GM23338 (cell line): ENCODE measurements around the gene CDC42SE1. TPM values are rescaled to one million over a fixed set of nuclear protein-coding genes. Genes with fewer than 3 reads are reported as not detected.

Experiments used
- ATAC-seq: fragments of 200-7000 bp; cut with Tn5 transposase; 3 replicates; pipeline ENCODE4 v1.9.1; 2020
- DNase-seq: peaks from one replicate; pipeline ENCODE4 v3.0.0-alpha.2; 2015; ENCODE audit warnings: low spot score
- H2AFZ ChIP-seq: fragments of 200-600 bp; sonication (generic); 2 replicates; pipeline ENCODE4 v1.8.0; 2016; ENCODE audit warnings: antibody characterized with exemption, mild to moderate bottlenecking, moderate library complexity
- H3F3A ChIP-seq: fragments of 200-600 bp; sonication (generic); replicated peaks from 2 replicates; pipeline ENCODE4 v1.8.0; 2017; ENCODE audit warnings: antibody characterized with exemption, mixed run types, low read depth
- H3K27ac ChIP-seq: fragments of 200-600 bp; sonication (generic); 2 replicates; pipeline ENCODE4 v1.6.1; 2016; ENCODE audit warnings: low read depth
- H3K27me3 ChIP-seq: fragments of 200-600 bp; sonication (generic); 2 replicates; pipeline ENCODE4 v1.8.0; 2016; ENCODE audit warnings: mild to moderate bottlenecking, mixed run types, moderate library complexity; ENCODE audit not compliant: insufficient read depth
- H3K36me3 ChIP-seq: fragments of 200-600 bp; sonication (generic); 2 replicates; pipeline ENCODE4 v1.8.0; 2016; ENCODE audit warnings: mild to moderate bottlenecking; ENCODE audit not compliant: insufficient read depth
- H3K4me1 ChIP-seq: fragments of 200-600 bp; sonication (generic); 2 replicates; pipeline ENCODE4 v1.8.0; 2016; ENCODE audit warnings: mild to moderate bottlenecking, moderate library complexity; ENCODE audit not compliant: insufficient read depth
- H3K4me2 ChIP-seq: fragments of 200-600 bp; sonication (generic); 2 replicates; pipeline ENCODE4 v1.7.1; 2017; ENCODE audit warnings: mixed run types
- H3K4me3 ChIP-seq: fragments of 200-600 bp; sonication (generic); 2 replicates; pipeline ENCODE4 v1.6.1; 2016; ENCODE audit warnings: mixed run types
- H3K79me2 ChIP-seq: fragments of 200-600 bp; sonication (generic); replicated peaks from 2 replicates; pipeline ENCODE4 v1.8.0; 2017; ENCODE audit warnings: mild to moderate bottlenecking; ENCODE audit not compliant: insufficient read depth
- H3K9me2 ChIP-seq: fragments of 200-600 bp; sonication (generic); 2 replicates; pipeline ENCODE4 v1.8.0; 2017; ENCODE audit not compliant: insufficient read depth
- H4K20me1 ChIP-seq: fragments of 200-600 bp; sonication (generic); replicated peaks from 2 replicates; pipeline ENCODE4 v1.8.0; 2017; ENCODE audit warnings: mild to moderate bottlenecking; ENCODE audit not compliant: insufficient read depth
- H3K27ac Mint-ChIP-seq: 2 replicates; pipeline ENCODE4 v1.8.0; 2020; ENCODE audit warnings: inconsistent platforms, mild to moderate bottlenecking, moderate library complexity, mixed read lengths
- H3K27me3 Mint-ChIP-seq: 3 replicates; pipeline ENCODE4 v1.8.0; 2022; ENCODE audit warnings: low read depth, mild to moderate bottlenecking, moderate library complexity, mixed read lengths, inconsistent platforms; ENCODE audit not compliant: insufficient read depth, poor library complexity
- H3K36me3 Mint-ChIP-seq: 3 replicates; pipeline ENCODE4 v1.8.0; 2021; ENCODE audit warnings: low read depth, mild to moderate bottlenecking, inconsistent platforms, moderate library complexity, mixed read lengths
- H3K4me1 Mint-ChIP-seq: 3 replicates; pipeline ENCODE4 v1.8.0; 2020; ENCODE audit warnings: mild to moderate bottlenecking, inconsistent platforms, mixed read lengths
- H3K4me3 Mint-ChIP-seq: 3 replicates; pipeline ENCODE4 v1.8.0; 2021; ENCODE audit warnings: moderate library complexity, mild to moderate bottlenecking, inconsistent platforms, mixed read lengths
- H3K9me3 Mint-ChIP-seq: 3 replicates; pipeline ENCODE4 v1.8.0; 2020; ENCODE audit warnings: moderate library complexity, mild to moderate bottlenecking, inconsistent platforms, mixed read lengths
- CREB1 ChIP-seq: fragments of 250-450 bp; sonication (Bioruptor Pico); IDR thresholded peaks from 2 replicates; pipeline ENCODE4 v1.5.0; 2020; ENCODE audit warnings: low read depth, mild to moderate bottlenecking, moderate library complexity
- REST ChIP-seq: IDR thresholded peaks from one replicate; pipeline ENCODE4 v1.6.1; 2018; ENCODE audit warnings: antibody characterized with exemption; ENCODE audit not compliant: unreplicated experiment
- STAT1 ChIP-seq: IDR thresholded peaks from one replicate; pipeline ENCODE4 v1.6.1; 2016; ENCODE audit warnings: antibody characterized with exemption; ENCODE audit not compliant: unreplicated experiment
- ZNF114 ChIP-seq: fragments of 250-450 bp; sonication (Bioruptor Pico); IDR thresholded peaks from 2 replicates; pipeline ENCODE4 v1.5.0; 2020; ENCODE audit warnings: mild to moderate bottlenecking, moderate library complexity
- ZNF331 ChIP-seq: fragments of 250-450 bp; sonication (Bioruptor Pico); IDR thresholded peaks from 2 replicates; pipeline ENCODE4 v1.5.0; 2020; ENCODE audit warnings: low read depth, mild to moderate bottlenecking, moderate library complexity
- polyA plus RNA-seq: library from polyadenylated mRNA; unstranded; fragments of >200 nt; fragmentation: Nextera tagmentation; extraction: Ambion mirVana; gene quantifications from 2 replicates; pipeline ENCODE4 v1.2.1, GENCODE V29; 2016
- total RNA-seq: library from RNA; depleted of rRNA; stranded (reverse); fragments of >200 nt; shearing (Covaris generic); gene quantifications from 2 replicates; pipeline ENCODE4 v1.2.3, GENCODE V29; 2014
- TF ChIP-seq, protein P1 (sequence below): IDR thresholded peaks from 2 replicates; pipeline ENCODE4 v1.6.1; 2016; ENCODE audit warnings: antibody characterized with exemption
- TF ChIP-seq, protein P2 (sequence below), 2 experiments: fragments of 200-600 bp in 1 of 2; sonication (generic) in 1 of 2; conservative IDR thresholded peaks; 2 replicates each; pipeline versions ENCODE4 v1.5.1 to v1.6.1; 2016 to 2017; ENCODE audit warnings: antibody characterized with exemption in 2 of 2, low read depth in 2 of 2, mild to moderate bottlenecking in 2 of 2, moderate library complexity in 1 of 2

The CDC42SE1 gene
- total and polyA plus RNA-seq, 2 experiments from 2014 or later = 18.3 to 49.1 TPM

- H3K9me2 ChIP-seq = no peaks in the 10 kb centered on the region
- peaks cover 15% of the 10 kb centered on the region for H3K79me2 ChIP-seq
- H3K27me3 Mint-ChIP-seq = peaks cover 21% of the 10 kb centered on the region
- H3K27ac ChIP-seq = no peak overlapping the region
- no peaks in the 10 kb centered on the region; the same call in 2 of the 3 replicates for H3K36me3 Mint-ChIP-seq
- no peak overlapping the region for H3K27ac Mint-ChIP-seq
- peaks cover 13% of the 10 kb centered on the region; the same call in 1 of the 2 replicates for H3F3A ChIP-seq
- DNase-seq (no peak), ATAC-seq (no peak)
- H3K4me3 ChIP-seq = peak overlapping the region; percentile 84
- H3K36me3 ChIP-seq = no peaks in the 10 kb centered on the region
- peaks cover 36% of the 10 kb centered on the region for H3K4me1 Mint-ChIP-seq
- peaks cover 25% of the 10 kb centered on the region for H3K4me1 ChIP-seq
- no peaks in the 10 kb centered on the region for H3K9me3 Mint-ChIP-seq
- no peaks in the 10 kb centered on the region for H3K27me3 ChIP-seq
- peak overlapping the region; percentile 80 for H3K4me2 ChIP-seq
- peak overlapping the region; percentile 88; the same call in 1 of the 2 replicates for H2AFZ ChIP-seq
- H4K20me1 ChIP-seq = no peaks in the 10 kb centered on the region; the same call in 1 of the 2 replicates
- no peak for TF ChIP-seq ZNF114 (CRISPR knock-in tag)
- TF ChIP-seq, protein P1, sequence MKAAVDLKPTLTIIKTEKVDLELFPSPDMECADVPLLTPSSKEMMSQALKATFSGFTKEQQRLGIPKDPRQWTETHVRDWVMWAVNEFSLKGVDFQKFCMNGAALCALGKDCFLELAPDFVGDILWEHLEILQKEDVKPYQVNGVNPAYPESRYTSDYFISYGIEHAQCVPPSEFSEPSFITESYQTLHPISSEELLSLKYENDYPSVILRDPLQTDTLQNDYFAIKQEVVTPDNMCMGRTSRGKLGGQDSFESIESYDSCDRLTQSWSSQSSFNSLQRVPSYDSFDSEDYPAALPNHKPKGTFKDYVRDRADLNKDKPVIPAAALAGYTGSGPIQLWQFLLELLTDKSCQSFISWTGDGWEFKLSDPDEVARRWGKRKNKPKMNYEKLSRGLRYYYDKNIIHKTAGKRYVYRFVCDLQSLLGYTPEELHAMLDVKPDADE = no peak
- no peak for TF ChIP-seq STAT1
- TF ChIP-seq, protein P2, sequence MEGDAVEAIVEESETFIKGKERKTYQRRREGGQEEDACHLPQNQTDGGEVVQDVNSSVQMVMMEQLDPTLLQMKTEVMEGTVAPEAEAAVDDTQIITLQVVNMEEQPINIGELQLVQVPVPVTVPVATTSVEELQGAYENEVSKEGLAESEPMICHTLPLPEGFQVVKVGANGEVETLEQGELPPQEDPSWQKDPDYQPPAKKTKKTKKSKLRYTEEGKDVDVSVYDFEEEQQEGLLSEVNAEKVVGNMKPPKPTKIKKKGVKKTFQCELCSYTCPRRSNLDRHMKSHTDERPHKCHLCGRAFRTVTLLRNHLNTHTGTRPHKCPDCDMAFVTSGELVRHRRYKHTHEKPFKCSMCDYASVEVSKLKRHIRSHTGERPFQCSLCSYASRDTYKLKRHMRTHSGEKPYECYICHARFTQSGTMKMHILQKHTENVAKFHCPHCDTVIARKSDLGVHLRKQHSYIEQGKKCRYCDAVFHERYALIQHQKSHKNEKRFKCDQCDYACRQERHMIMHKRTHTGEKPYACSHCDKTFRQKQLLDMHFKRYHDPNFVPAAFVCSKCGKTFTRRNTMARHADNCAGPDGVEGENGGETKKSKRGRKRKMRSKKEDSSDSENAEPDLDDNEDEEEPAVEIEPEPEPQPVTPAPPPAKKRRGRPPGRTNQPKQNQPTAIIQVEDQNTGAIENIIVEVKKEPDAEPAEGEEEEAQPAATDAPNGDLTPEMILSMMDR (conservative IDR thresholded peaks at IDR 0.05; ENCODE audit: low read depth in 2 of 2) = no peak
- no peak for TF ChIP-seq CREB1 (CRISPR knock-in tag)
- TF ChIP-seq ZNF331 = no peak
- peak overlapping the region; percentile 94 for H3K4me3 Mint-ChIP-seq
These were observed 50.2 kb downstream of the CDC42SE1 start for GRCh38 chr1:151009206-151009587.

DNA sequence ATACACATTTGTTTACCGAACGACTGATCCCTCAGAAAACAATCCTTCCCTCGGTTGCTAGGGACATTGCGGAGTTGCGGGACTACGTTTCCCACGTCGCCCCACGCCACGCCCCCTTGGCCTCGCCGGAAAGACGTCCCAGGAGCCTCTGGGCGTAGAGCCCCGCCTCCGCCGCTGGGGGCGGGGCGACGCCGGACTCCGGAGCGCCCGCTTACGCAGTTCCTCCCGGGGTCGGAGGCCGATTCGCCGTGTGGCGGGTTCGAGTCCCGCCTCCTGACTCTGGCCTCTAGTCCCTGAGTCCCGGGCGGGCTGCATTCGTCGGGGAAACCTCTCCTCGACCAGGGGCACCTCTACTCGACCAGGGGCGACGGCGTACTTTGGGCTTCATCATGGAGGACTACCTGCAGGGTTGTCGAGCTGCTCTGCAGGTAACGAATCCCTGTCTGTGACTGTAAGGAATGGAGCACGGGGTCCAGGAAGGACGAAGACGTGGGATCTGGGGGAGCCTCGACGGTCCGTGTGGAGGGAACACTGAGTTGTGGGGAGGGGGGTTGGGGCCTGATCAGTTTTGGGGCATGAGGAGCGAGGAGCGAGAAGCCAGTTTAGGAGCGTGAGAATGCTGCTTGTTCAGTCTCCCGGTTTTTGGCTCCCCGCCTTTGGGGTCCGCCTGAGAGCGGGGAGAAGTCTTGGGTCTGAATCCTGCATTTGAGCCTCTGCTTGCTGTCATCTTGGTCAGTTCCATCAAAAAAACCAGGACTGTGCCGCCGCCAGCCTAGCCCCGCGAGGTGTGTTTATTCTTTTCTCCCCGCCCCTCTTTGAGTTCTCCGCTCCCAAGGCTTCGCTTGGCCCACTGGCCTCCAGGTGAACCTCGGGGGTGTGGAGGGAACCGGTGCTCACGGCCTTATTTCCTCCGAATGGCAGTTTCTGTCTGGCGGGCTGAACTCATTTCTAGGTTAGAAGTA, 50.9 kb downstream of the CDC42SE1 start, which contains the start of gene PRUNE1:
Gene PRUNE1 (plus strand): TSS at position 206 of the 962 bp plus-strand sequence. CDS start 184 bp downstream, at position 390.
- H3K36me3 Mint-ChIP-seq = no peaks in the 10 kb centered on the region; the same call in 2 of the 3 replicates
- TF ChIP-seq REST (no peak), CREB1 (CRISPR knock-in tag) (peak; percentile 82), ZNF114 (CRISPR knock-in tag) (no peak)
- TF ChIP-seq, protein P1 = peak; percentile 83

More for the DNA sequence above, 50.9 kb downstream of the CDC42SE1 start, which contains the start of gene PRUNE1:
- Histone ChIP-seq H3F3A (peaks cover 13% of the 10 kb centered on the region; the same call in 1 of the 2 replicates), H3K36me3 (no peaks in the 10 kb centered on the region), H3K79me2 (peaks cover 15% of the 10 kb centered on the region), H4K20me1 (no peaks in the 10 kb centered on the region; the same call in 1 of the 2 replicates), H3K4me1 (peaks cover 25% of the 10 kb centered on the region), H3K4me2 (peak within 1 kb of the TSS; percentile 80), H3K4me3 (peak within 1 kb of the TSS; percentile 84), H3K9me2 (no peaks in the 10 kb centered on the region), H2AFZ (peak within 1 kb of the TSS; percentile 88), H3K27me3 (no peaks in the 10 kb centered on the region), H3K27ac (peak within 1 kb of the TSS; percentile 73)
- DNase-seq (peak; percentile 98), ATAC-seq (peak; percentile 76)
- no peaks in the 10 kb centered on the region for H3K9me3 Mint-ChIP-seq
- peaks cover 36% of the 10 kb centered on the region for H3K4me1 Mint-ChIP-seq
- H3K27ac Mint-ChIP-seq = peak within 1 kb of the TSS; percentile 96
- peaks cover 21% of the 10 kb centered on the region for H3K27me3 Mint-ChIP-seq
- peak within 1 kb of the TSS; percentile 94 for H3K4me3 Mint-ChIP-seq
